GM21390 (cell line): ENCODE data around the gene IDS.
"Not testable (repeated sequence)": the region's sequence is repeated elsewhere in the genome, so short reads cannot be mapped to it uniquely, and the experiment has no call there.

Experiments
- ATAC-seq: cut with Tn5 transposase; IDR thresholded peaks from one replicate; pipeline ENCODE4 v1.9.1; 2021; ENCODE audit not compliant: unreplicated experiment

Gene IDS

DNA sequence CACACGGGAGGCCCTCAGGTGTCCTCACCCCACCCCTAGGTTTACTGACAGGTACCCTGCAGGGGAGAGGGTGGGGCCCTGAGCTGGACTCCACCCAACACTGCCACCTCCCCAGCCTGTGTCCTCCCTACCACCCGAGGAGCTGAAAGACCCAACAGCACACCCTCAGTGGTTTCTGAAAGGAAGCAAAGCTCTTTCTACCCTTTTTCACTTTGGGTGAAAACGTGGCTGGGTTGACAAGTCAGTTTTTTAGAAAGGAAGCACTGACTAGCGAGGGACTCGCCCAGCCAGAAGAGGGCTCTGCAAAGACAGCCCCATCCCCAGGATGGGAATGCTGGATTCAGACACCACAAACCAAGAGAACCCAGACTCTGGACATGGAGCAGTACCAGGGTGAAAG is 2.2 kb downstream of the IDS start:
- peak; percentile 14 for ATAC-seq

DNA sequence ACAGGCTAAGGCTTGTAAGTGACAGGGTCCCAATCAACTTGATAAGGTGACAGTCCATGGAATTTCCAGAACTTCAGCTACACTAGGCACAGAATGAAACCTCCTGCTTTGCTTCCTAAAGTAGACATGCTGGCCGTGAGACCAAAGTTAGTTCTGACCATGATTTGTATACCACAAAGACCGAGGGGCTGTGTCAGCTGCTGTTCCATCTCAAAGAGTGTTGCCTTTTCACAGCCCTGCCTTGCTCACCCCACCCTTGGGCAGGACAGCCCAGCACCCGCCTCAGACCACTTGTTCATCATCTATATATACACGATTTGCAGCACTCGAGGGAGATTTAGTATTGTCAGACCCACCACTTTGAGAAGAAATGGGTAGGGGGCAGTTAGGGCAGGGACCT is 5.3 kb downstream of the IDS start:
- ATAC-seq = no peak

DNA sequence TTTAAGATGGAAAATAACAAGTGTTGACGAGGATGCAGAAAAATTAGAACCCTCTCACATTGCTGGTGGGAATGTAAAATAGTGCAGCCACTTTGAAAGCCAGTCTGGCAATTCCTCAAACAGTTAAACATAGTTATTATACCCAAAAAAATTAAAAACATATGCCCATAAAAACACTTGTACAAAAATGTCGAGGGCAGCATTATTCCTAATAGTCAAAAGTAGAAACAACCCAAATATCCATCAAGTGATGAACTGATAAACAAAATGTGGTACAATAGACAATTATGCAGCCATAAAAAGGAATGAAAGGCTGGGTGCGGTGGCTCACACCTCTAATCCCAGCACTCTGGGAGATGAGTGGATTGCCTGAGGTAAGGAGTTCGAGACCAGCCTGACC is 6.3 kb downstream of the IDS start:
- ATAC-seq = no peak

DNA sequence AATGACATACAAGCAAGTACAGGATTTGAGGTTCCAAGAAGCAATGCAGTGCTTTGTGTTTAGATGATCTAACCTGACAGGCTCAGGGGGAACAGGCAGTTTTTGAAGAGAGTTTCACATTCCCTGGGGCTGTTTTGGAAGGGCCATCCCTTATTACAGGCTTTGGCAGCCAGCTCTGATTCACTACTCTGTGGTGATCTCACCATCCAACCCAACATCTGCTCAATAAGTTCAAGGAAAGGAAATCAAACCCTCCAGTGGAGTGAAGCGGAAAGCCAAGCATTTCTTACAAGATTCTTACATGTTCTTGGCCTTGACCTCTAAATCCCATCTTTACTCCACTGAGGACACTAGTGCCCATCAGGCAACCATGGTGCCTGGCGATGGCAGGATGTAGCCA is 7.5 kb downstream of the IDS start:
- ATAC-seq = no peak

DNA sequence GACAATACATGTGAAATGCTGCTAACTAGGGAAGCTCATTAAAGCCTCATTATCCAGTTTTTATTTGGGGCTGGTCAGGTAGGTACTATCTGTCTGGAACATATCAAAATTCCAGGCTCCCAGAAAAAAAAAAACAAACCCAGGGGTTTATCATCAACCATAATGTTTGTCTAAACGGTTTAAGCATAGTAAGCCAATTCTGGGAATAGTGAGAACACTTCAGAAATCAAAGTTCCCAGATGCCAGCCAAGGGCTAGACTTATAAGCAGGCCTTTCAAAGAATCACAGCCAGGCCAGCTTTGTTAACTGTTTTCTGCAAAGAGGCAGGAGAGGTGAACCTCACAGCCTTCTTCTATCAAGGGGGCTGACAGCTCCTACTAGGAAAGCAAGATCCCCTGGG is 8.1 kb downstream of the IDS start:
- ATAC-seq = no peak

DNA sequence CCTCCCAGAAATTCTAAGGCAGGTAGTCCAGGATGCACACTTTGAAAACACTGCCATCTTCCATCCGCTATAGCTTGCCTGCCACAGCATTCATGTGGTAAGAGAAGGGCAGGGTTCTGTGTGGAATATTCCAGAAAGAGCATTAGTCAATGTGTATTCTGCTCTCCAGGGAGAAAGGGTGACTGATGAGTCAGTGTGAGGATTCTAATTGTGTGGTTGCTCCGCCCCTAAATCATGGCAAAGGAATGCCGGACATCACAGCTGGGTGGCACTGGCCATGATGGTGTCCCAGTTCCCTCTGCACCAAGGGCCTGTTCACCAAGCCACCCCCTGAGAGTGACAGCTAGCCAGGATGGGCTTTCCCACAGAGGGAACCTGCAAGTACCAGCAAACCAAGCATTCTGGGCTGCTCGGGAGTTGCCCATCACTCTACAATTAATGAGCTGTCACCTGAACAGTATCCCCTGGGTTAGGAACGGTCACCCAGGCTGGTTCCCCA is 9.5 kb downstream of the IDS start:
- no peak for ATAC-seq

DNA sequence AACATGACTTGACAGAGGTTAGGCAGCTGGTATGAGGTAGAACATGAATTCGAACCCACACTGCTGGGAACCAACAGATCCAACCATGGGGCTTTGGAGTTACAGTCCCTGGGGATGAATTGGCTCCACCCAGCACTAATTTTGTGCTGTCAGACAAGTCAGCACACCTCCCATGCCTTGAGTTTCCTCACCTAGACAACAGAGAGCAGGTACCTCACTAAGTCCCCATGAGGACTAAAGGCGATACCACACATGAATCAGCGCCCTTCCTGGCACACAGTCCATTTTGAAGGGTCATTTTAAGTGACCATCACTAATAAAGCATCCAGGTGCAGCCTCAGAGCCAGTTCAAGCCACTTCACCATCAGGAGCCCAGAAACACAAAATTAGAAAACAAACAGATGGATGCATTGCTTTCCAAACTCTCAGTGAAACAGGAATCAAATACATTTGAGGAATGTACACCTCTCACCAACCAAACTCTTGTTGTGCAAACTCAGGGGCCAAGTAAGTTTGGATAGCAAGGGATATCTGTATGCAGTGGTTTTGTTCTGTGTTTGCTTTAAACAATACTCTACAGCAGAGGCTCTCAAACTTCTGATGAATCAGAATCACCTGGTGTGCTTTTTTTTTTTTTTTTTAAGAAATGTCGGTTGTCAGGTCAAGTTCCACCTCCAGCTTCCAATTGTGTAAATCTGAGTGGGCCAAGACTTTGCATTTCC is 10.1 kb downstream of the IDS start:
- ATAC-seq = no peak

DNA sequence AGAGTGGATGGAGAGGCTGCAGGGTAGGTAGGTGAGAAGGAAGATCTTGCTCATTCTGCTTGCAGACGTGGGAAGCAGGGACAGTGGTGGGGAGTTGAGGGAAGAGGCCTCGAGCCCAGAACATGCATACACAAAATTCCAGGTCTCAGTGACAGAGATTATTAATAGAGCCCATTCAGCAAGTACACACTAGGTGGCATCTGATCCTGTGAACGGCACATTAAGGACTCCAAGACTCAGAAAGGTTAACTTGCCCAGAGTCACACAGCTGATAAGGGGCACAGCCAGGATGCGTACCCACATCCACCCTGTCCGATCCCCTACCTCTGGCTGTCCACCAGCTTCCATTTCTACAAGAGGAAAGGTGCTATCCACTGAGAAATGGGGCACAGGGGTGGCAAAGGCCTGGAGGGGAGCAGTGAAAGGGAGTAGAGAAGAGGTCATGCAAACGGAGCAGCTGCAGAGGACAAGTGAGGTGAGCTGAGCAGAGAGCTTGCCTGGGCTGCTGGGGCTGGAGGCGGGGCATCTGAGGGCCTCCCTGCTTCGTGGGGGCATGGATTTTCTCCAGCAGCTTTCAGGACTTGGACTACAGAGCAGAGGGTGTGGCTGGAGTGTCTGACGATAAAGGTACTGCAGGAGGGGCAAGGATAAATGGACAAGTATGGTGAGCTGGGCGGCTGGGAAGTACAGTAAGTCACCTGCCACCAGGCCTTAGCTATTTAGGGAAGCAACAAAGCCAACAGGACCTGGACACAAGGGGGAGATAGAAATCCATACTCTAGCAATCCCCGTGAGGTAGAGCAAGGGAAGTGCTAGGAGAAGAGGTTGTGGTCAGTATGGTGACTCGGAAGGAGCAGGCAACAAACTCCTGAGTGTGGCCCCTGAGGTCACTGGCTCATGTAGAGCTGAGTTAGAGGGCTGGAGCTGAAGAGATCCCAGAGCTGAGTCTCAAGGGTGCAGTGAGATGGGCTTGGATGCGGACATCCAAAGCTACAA is 11.2 kb downstream of the IDS start:
- no peak for ATAC-seq

DNA sequence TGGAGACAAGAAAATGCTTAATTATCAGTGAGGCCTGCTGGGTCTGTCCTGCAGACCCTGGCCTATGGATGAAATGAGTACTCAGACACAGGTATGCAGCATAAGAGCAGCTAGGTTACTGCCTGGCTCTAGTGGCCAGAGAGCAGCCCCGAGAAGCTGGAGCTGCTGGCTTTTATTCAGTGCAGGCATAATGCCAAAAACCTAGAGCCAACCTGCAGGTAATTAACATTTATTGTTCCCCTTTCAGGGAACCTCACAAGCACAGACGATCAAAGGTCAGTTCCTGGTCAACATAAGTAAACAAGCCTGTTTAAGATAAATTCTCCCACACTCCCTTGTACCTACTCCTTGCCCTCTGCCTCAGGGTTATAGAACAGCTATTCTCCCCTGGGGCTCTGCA is 13.3 kb downstream of the IDS start:
- ATAC-seq = no peak

DNA sequence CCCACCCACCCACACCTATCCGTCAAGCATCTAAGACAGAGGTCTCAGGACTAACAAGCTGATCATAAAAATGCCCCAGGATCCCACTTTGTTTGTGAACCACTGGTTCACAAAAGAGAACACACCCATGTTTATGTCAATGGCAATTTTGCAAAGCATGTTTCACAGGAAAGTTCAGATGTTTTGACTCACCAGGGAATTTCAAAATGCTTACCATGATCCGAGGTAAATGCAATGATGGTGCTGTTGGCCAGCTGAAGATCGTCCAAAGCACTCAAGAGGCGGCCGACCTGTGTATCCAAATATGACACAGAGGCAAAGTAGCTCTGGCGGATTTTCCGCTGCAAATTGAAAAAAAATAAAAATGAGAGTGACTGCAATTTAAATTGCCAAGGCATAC is 15.0 kb downstream of the IDS start:
- no peak for ATAC-seq

DNA sequence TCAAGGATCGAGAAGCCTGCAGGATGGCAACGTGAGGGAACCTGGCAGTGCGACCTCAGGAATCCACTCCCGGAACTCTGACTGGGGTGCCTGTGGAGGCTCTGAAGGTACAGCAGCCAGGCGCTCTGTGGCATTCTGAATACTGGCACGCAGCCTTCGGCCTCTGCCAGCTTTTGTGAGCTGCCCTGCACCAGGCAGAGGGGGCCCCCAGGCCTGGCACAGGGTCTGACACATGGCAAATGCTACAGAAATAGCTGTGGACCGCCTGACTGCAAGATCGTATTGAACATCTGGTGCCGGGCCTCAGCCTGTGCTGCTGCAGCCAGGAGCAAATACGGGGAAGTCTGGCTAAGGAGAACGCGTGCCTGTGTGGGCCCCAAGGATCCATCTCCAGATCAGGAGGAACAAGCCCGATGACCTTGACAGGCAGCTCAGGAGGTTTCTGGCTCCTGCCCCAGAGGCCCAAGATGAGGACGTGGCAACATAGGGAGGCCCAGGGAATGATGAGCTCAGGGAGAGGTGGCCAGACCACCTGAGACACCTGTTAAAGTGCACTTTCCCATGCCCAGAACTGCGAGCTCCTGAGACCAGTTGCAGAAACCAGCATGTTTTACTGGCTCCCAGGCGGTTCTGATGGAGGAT is 16.6 kb downstream of the IDS start:
- not testable (repeated sequence) for ATAC-seq

DNA sequence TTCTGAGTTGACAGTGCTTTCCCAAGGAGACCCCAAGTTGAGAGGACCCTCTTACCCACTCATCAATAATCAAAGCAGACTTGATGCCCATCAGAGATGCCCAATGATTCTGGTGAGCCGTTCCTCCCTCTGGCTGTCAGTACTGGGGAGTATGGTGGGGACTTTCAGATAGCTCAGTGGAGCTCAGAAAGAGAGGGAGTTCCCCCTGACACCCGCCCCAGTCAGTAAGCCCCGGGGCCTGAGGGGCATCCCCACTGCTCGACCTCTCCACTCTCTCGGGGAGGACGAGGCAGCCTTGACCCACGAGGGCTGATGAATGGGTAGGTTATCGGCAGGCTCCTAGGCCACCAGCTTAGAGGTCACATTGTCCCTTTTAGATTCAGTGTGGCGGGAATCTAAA is 17.1 kb downstream of the IDS start:
- not testable (repeated sequence) for ATAC-seq

DNA sequence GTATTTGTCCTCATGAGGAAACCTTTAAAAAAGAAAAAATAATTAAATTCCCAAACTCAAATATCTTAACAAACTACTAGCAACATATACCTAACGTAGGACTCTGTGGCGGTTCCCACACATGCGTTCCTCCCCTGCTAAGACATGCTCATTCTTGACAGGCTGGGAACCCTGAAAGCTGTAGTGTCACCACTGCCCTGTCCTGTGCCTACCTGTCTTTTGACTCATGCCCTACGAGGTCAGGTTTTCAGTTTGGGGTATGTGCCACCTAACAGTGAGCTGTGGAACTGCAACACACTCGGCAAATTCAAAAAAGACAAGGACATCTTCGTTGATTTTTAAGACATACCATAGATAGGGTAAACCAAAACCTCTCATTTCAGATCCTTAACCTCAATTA is 17.8 kb downstream of the IDS start:
- ATAC-seq = no peak

DNA sequence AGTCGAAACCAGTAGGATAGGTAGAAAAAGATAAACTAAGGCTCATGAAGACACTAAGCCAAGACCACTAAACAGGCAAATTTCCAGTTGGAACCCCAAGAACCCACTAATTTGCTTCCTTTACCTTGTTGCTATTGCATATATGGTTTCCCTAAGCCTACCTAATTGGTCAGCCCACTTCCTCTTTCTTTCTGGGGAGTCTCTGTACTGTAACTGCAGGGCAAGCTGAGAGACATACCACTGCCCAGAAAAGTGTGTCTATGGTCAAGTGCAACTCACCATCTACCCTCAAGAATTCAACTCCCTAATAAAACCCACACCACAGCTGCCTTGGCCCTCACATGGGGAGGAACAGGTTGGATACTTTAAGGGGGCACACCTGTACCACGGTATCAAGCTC is 28.6 kb downstream of the IDS start:
- no peak for ATAC-seq

DNA sequence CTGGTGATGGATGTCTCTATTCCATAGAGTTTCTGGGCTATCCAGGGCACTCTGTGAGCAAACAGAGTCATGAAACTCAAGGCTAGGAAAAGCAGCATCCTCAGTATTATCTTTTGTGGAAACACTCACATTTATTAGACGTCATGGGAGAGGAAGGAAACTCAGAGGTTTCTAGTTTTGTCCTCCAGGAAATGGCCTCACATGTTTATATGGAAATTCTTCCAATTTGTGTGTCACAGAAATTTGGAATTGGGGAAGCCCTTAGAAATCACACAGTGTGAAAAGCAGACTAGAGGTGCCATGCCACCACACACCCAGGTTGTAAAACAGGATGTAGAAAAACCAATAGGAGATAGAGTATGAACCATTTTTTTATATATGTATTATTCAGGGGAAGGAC is 31.1 kb downstream of the IDS start:
- ATAC-seq = no peak

DNA sequence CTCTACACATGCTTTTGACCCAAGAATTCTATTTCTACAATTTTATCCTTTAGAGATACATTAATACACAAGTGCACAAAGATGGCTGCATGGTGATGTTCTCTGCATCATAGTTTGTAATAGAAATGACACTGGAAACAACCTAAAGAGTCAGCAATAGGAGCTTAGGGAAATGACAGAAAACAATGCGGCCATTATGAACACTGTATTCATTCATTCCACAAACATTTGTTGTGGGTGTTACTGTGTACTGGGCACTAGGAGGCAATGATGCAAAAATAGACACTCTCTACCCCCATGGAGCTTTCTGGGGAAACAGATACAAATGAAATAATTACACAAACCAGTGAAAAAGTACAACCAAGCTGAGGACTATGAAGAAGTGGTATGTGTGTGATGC is 32.0 kb downstream of the IDS start:
- ATAC-seq = no peak

DNA sequence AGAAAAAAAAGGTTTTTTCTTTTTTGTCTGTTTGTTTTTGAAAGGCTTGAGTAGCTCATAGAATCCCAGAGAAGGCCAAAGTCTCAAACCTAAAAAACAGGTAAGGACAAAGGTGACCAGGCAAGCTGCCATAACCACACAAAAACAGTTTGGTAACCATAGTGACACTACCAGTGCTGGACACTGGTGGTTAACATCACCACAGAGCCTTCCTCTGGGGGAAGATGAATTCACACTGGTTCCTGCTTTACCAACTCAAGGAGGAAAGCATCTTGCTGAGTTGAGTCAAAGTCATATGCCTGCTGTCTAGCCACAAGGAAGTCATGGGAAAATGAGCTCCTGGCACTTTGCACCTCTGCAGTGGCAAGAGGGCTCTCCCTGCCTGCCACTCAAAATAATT is 32.5 kb downstream of the IDS start:
- ATAC-seq = no peak

DNA sequence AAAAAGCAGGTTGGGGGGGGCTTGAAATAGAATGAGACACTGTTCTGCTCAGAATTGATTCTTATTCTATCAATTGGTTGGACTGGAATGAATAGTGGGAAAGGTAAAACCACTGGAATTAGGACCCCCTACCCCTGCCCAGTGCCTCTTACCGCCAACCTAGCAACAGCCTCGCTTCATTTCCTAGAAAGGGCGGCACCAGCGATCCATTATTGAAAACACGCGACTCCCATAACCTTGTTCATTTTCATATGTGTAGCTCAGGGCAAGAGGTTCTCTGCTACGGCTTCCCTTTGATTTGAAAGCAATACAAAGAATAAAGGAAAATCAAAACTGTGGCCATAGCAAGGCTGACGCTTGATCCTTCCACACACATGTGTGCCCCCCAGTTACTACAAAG is 33.7 kb downstream of the IDS start:
- no peak for ATAC-seq

DNA sequence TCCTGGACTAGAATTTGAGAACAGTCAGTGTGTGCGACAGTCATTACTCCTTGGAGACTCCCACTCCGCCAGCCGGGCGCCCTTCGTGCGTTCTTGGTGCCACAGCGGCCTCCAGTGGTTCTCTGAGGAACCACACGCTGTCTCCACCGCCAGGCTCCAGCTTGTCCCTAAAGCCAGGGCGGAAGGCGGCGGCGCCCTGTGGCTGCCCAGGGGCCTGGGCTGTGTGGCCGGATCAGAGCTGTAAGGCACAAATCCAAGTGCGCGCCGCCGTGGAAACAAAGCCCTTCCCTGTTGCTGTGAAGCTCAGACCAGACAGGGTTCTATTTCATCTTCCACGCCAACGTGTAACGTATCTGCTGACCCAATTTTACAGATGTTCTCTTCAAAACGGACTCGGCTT is 34.2 kb downstream of the IDS start:
- peak; percentile 89 for ATAC-seq

DNA sequence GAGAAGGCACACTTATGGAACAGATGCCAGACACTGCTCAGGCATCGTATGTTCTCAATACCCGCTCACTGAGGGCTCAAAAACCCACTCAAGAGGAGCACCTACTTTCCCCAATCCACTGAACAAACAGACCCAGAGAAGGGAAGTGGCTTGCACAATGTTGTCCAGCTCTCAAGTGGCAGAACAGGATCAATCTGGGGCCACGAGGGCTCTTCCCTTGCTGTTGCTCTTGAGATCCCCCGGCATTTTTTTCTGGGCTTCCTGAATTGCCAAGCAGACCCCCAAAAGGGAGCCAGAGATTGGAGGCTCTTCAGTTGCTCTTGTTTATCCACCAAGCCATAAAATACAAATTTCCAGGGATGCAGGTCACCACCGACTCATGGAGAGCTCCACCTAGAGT is 35.7 kb downstream of the IDS start:
- ATAC-seq = no peak

DNA sequence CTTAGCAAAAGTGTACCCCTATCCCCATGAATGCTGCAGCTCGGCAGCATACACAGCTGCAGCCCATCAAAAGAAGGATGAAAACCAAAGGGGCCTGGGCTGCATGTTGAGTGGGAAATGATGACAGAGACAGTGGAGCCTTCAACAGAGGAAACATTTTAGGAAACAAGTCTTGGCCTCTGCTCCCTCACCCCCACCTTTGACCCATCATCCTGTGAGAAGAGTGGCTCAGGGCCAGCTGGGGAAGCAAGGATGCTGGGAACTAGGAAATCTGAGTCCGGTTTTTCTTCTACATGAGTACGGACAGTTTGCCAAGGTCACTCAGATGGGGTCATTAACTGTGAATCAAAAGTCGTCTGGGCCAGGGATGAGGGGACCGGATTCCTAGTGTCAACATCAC is 37.2 kb downstream of the IDS start:
- ATAC-seq = no peak

DNA sequence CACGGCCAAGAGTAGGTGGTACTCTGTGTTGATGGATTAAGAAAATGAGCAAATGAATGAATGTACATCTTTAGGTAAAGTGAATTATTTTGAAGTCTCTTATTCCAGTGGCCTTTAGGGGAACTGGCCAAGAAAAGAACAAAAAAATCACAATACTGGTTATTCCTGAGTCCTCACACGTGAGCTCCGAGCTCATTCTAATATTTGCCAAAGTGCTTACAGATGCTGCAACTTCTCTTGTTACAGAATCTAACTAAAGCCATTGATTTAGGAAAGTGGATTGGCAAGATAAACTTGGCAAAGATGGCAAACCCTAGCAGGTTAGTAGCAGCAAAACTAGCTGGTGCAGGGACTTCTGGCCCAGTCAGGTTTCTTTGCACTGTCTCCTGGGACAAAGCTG is 37.6 kb downstream of the IDS start:
- ATAC-seq = no peak
